ENCODE measurements around the gene FBXW2.

FBXW2 gene

DNA sequence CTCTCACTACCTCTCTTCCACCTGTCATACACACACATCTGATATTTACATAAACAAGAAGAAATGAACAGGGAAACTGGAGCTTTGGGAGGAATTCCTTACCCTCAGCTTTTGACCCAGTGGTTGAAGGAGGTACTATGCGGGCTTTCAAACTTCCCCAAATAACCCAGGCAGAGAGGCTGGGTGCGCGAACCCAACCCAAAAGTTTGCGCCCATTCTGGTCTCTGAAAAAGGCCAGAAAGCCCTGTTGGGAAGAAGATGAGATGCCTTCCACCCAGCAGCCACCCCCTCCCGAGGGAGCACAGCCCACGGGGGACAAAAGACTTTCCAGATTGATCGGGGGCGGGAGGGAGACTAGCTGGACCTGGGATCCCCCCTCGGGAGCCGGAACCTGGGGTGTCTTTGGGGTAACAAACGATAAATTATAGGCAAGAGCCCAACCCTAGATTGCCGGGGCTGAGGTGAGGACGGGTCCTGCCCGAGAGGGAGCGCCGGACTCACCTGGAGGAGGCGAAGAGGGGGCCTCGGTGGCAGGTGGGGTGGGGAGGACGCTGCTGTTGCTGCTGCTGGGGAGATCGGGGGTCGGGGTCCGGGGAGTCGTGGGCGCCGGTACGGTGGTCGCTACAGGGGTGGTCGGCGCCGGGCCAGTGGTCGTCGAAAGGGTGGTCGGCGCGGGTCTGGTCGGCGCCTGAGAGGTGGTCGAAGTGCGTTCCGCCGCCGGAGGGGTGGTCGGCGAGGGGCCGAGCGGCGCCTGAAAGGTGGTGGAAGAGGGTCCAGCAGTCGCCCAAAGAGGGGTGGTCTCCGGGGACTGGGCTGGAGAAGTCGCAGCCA, 79.7 kb downstream of the FBXW2 start:
- TF ChIP-seq ZBTB7A (IDR thresholded peaks at IDR 0.05; ENCODE audit: low read depth) (peak; percentile 96), RAD21 (IDR thresholded peaks at IDR 0.05; ENCODE audit: low read depth) (no peak)

DNA sequence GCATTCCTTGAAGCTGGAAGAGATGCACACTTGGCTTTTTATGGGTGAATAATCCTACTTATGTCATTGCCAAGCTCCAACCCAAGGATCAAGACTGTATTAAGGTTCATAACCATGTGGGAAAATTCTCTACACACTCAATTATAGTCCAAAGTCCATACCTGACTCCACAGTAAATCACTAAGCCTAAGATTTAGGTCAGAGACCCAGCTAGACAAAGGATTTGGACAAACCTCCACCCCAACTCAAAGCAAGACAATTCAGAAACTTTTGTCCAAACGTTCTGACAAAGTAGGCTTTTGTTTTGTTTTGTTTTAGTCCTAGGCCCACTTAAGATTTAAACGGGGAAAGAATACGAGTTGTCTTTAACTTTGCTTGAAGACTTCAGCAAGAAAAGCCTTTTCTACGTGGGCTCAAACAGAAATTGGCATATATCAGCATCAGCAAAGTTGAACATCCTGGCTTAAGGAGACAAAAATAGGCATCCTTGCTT, 80.6 kb downstream of the FBXW2 start:
- TF ChIP-seq RAD21 (IDR thresholded peaks at IDR 0.05; ENCODE audit: low read depth): no peak
- TF ChIP-seq, protein P1, sequence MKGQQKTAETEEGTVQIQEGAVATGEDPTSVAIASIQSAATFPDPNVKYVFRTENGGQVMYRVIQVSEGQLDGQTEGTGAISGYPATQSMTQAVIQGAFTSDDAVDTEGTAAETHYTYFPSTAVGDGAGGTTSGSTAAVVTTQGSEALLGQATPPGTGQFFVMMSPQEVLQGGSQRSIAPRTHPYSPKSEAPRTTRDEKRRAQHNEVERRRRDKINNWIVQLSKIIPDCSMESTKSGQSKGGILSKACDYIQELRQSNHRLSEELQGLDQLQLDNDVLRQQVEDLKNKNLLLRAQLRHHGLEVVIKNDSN (IDR thresholded peaks at IDR 0.05): no peak
- no peak for TF ChIP-seq ZBTB7A (IDR thresholded peaks at IDR 0.05; ENCODE audit: low read depth)
- no peak for TF ChIP-seq EGR1 (IDR thresholded peaks at IDR 0.05)
- no peak for TF ChIP-seq TEAD4 (IDR thresholded peaks at IDR 0.05)
- TF ChIP-seq FOXM1 (IDR thresholded peaks at IDR 0.05; ENCODE audit: borderline replicate concordance, low read depth): no peak
- no peak for TF ChIP-seq CEBPB (IDR thresholded peaks at IDR 0.05)
- TF ChIP-seq, protein P2, sequence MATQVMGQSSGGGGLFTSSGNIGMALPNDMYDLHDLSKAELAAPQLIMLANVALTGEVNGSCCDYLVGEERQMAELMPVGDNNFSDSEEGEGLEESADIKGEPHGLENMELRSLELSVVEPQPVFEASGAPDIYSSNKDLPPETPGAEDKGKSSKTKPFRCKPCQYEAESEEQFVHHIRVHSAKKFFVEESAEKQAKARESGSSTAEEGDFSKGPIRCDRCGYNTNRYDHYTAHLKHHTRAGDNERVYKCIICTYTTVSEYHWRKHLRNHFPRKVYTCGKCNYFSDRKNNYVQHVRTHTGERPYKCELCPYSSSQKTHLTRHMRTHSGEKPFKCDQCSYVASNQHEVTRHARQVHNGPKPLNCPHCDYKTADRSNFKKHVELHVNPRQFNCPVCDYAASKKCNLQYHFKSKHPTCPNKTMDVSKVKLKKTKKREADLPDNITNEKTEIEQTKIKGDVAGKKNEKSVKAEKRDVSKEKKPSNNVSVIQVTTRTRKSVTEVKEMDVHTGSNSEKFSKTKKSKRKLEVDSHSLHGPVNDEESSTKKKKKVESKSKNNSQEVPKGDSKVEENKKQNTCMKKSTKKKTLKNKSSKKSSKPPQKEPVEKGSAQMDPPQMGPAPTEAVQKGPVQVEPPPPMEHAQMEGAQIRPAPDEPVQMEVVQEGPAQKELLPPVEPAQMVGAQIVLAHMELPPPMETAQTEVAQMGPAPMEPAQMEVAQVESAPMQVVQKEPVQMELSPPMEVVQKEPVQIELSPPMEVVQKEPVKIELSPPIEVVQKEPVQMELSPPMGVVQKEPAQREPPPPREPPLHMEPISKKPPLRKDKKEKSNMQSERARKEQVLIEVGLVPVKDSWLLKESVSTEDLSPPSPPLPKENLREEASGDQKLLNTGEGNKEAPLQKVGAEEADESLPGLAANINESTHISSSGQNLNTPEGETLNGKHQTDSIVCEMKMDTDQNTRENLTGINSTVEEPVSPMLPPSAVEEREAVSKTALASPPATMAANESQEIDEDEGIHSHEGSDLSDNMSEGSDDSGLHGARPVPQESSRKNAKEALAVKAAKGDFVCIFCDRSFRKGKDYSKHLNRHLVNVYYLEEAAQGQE (IDR thresholded peaks at IDR 0.05; ENCODE audit: low read depth): no peak
- TF ChIP-seq TAF1 (IDR thresholded peaks at IDR 0.05; ENCODE audit: low read depth): no peak
- TF ChIP-seq YY1 (IDR thresholded peaks at IDR 0.05; ENCODE audit: low read depth): no peak
- TF ChIP-seq CREB1 (IDR thresholded peaks at IDR 0.05; ENCODE audit: low read depth): no peak
- no peak for TF ChIP-seq TCF12 (IDR thresholded peaks at IDR 0.05; ENCODE audit: low read depth)
- TF ChIP-seq, protein P3, sequence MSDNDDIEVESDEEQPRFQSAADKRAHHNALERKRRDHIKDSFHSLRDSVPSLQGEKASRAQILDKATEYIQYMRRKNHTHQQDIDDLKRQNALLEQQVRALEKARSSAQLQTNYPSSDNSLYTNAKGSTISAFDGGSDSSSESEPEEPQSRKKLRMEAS (IDR thresholded peaks at IDR 0.05): no peak
- no peak for TF ChIP-seq EP300 (IDR thresholded peaks at IDR 0.05; ENCODE audit: borderline replicate concordance)
- no peak for TF ChIP-seq NFIC (IDR thresholded peaks at IDR 0.05)

DNA sequence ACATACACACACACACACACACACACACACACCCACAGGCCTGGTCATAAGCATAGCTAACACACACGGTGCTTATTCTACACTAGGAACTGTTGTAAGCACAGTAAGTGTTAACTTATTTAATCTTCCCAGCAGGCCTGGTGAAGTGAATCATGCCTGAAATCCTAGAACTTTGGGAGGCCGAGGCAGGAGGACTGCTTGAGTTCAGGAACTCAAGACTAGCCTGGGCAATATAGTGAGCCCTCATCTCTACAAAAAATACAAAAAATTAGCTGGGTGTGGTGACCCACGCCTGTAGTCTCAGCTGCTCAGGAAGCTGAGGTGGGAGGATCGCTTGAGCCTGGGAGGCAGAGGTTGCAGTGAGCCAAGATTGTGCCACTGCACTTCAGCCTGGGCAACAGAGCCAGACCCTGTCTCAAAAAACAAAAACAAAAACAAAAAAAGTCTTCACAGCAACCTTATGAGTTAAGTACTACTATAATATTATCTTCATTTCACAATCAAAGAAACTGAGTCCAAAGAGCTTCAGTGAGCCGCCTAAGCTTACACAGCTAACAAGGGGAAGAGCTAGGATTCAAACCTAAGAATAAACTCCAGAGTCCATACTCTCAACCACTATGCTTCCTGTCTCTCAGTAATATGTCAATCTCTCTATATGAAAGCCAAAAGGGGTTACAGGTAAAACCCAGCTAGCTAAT, 81.2 kb downstream of the FBXW2 start:
- no peak for TF ChIP-seq EP300 (IDR thresholded peaks at IDR 0.05; ENCODE audit: borderline replicate concordance)
- TF ChIP-seq, protein P2 (IDR thresholded peaks at IDR 0.05; ENCODE audit: low read depth): no peak
- no peak for TF ChIP-seq NFIC (IDR thresholded peaks at IDR 0.05)
- TF ChIP-seq EGR1 (IDR thresholded peaks at IDR 0.05): no peak
- TF ChIP-seq FOXM1 (IDR thresholded peaks at IDR 0.05; ENCODE audit: borderline replicate concordance, low read depth): no peak
- TF ChIP-seq TCF12 (IDR thresholded peaks at IDR 0.05; ENCODE audit: low read depth): no peak
- TF ChIP-seq, protein P3 (IDR thresholded peaks at IDR 0.05): no peak
- TF ChIP-seq CREB1 (IDR thresholded peaks at IDR 0.05; ENCODE audit: low read depth): no peak
- TF ChIP-seq YY1 (IDR thresholded peaks at IDR 0.05; ENCODE audit: low read depth): no peak
- no peak for TF ChIP-seq TEAD4 (IDR thresholded peaks at IDR 0.05)
- no peak for TF ChIP-seq ZBTB7A (IDR thresholded peaks at IDR 0.05; ENCODE audit: low read depth)
- TF ChIP-seq RAD21 (IDR thresholded peaks at IDR 0.05; ENCODE audit: low read depth): no peak
- no peak for TF ChIP-seq TAF1 (IDR thresholded peaks at IDR 0.05; ENCODE audit: low read depth)
- no peak for TF ChIP-seq CEBPB (IDR thresholded peaks at IDR 0.05)
- TF ChIP-seq, protein P1 (IDR thresholded peaks at IDR 0.05): no peak

DNA sequence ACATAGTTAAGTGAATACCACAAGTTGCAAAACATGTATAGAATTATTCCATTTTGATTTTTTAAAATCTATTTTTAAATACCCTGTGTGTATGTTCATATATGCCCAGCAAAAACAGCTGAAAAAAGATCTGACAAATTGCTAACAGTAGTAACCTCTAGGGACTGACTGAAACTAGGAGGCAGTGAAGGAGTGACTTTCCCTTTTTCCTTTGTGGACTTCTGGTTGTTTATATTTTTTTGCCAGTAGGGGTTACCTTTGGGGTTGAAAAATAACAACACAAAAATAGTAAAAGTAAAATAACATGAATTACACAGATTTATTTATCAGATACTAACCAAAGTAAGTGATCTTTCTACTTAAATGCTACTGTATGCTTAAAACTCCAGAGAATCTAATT, 81.9 kb downstream of the FBXW2 start:
- TF ChIP-seq, protein P2 (IDR thresholded peaks at IDR 0.05; ENCODE audit: low read depth): no peak
- no peak for TF ChIP-seq CREB1 (IDR thresholded peaks at IDR 0.05; ENCODE audit: low read depth)
- no peak for TF ChIP-seq ZBTB7A (IDR thresholded peaks at IDR 0.05; ENCODE audit: low read depth)
- no peak for TF ChIP-seq NFIC (IDR thresholded peaks at IDR 0.05)
- TF ChIP-seq YY1 (IDR thresholded peaks at IDR 0.05; ENCODE audit: low read depth): no peak
- TF ChIP-seq, protein P1 (IDR thresholded peaks at IDR 0.05): no peak
- TF ChIP-seq RAD21 (IDR thresholded peaks at IDR 0.05; ENCODE audit: low read depth): no peak
- no peak for TF ChIP-seq TAF1 (IDR thresholded peaks at IDR 0.05; ENCODE audit: low read depth)
